K562 (cell line): ENCODE data around the gene ATF1. TPM values are rescaled to one million over a fixed set of nuclear protein-coding genes. Genes with fewer than 3 reads are reported as not detected.
"Not testable (repeated sequence)": the region's sequence is repeated elsewhere in the genome, so short reads cannot be mapped to it uniquely, and the experiment has no call there.

Source experiments
- ATAC-seq: fragments of 200-7000 bp; cut with Tn5 transposase; 3 replicates; pipeline ENCODE4 v1.9.1; 2020; ENCODE audit warnings: moderate library complexity
- BruUV-seq: library from RNA; stranded (reverse); fragments of 400-500 nt; replicated peaks from 2 replicates; lab custom pipeline; 2021; lab: Mats Ljungman, UMichigan
- CTCF ChIA-PET: fragments of 300-600 bp; formaldehyde crosslinking; extraction: SDS; loops from one replicate; lab custom pipeline; 2021; ENCODE audit warnings: low intra/inter-chr PET ratio; lab: Yijun Ruan, JAX
- POLR2A ChIA-PET: fragments of 300-600, 350-650 bp; sonication (Branson Sonifier 250); formaldehyde crosslinking; extraction: SDS; loops from one replicate; lab custom pipeline; 2021; ENCODE audit warnings: antibody characterized with exemption, inconsistent platforms; lab: Yijun Ruan, JAX
- DNase-seq, 4 experiments: peaks; one replicate each; pipeline versions ENCODE4 v3.0.0 to v3.0.0-alpha.2; 2011 to 2018; ENCODE audit warnings: low spot score in 3 of 4, mixed read lengths in 3 of 4; ENCODE audit errors: extremely low read depth in 1 of 4
- FAIRE-seq: peaks from 2 replicates; lab custom pipeline; 2011; peaks lifted over from hg19 to GRCh38; lab: Jason Lieb, UNC
- H2AFZ ChIP-seq: 2 replicates; pipeline ENCODE4 v1.6.0; 2011; ENCODE audit warnings: low read depth, low read length, control low read depth, inconsistent platforms
- H3K27ac ChIP-seq: fragments of 200-600 bp; 3 replicates; pipeline ENCODE4 v1.8.0; 2011; ENCODE audit warnings: low read depth, mild to moderate bottlenecking, control low read depth, inconsistent platforms, low read length, moderate library complexity, mixed read lengths; ENCODE audit errors: extremely low read depth
- H3K27me3 ChIP-seq, 2 experiments: fragments of 300-600 bp in 1 of 2; 2 replicates in 1 of 2; 3 replicates in 1 of 2; pipeline versions ENCODE4 v1.6.0 to v1.8.0; 2011; ENCODE audit warnings: inconsistent platforms in 2 of 2, low read length in 2 of 2, mild to moderate bottlenecking in 1 of 2, mixed read lengths in 1 of 2, moderate library complexity in 1 of 2; ENCODE audit not compliant: control insufficient read depth in 2 of 2, insufficient read depth in 2 of 2
- H3K36me3 ChIP-seq: fragments of 300-600 bp; 3 replicates; pipeline ENCODE4 v1.8.0; 2011; ENCODE audit warnings: mild to moderate bottlenecking, low read length, inconsistent platforms; ENCODE audit not compliant: control insufficient read depth, insufficient read depth
- H3K4me1 ChIP-seq, 2 experiments: fragments of 200-600 bp in 1 of 2; replicated peaks in 1 of 2; 2 replicates in 1 of 2; 3 replicates in 1 of 2; pipeline versions ENCODE4 v1.5.1 to v1.8.0; 2011; ENCODE audit warnings: inconsistent platforms in 2 of 2, low read length in 2 of 2, mild to moderate bottlenecking in 1 of 2, mixed read lengths in 1 of 2, moderate library complexity in 1 of 2; ENCODE audit not compliant: control insufficient read depth in 2 of 2, insufficient read depth in 2 of 2
- H3K4me2 ChIP-seq: 2 replicates; pipeline ENCODE4 v1.6.1; 2011; ENCODE audit warnings: low read length, control low read depth, inconsistent platforms, mixed read lengths; ENCODE audit not compliant: insufficient read depth
- H3K4me3 ChIP-seq: fragments of 200-600 bp; sonication (generic), shearing (Covaris generic); 2 replicates; pipeline ENCODE4 v1.5.1; 2016; ENCODE audit warnings: control low read depth, inconsistent platforms
- H3K79me2 ChIP-seq: fragments of 200-600 bp; 3 replicates; pipeline ENCODE4 v1.8.0; 2011; ENCODE audit warnings: low read length, inconsistent platforms; ENCODE audit not compliant: control insufficient read depth, insufficient read depth
- H3K9ac ChIP-seq, 2 experiments: 2 replicates each; pipeline versions ENCODE4 v1.6.0 to v1.6.1; 2011; ENCODE audit warnings: low read depth in 2 of 2, low read length in 2 of 2, control low read depth in 1 of 2, inconsistent platforms in 1 of 2, mild to moderate bottlenecking in 1 of 2, mixed read lengths in 1 of 2; ENCODE audit not compliant: insufficient read depth in 1 of 2
- H3K9me1 ChIP-seq: one replicate; pipeline ENCODE4 v1.6.0; 2011; ENCODE audit warnings: inconsistent platforms, mild to moderate bottlenecking, low read length, moderate library complexity; ENCODE audit not compliant: control insufficient read depth, insufficient read depth
- H3K9me3 ChIP-seq: replicated peaks from 2 replicates; pipeline ENCODE4 v1.5.1; 2011; ENCODE audit warnings: low read depth, low read length, inconsistent platforms; ENCODE audit not compliant: control insufficient read depth, insufficient read depth
- H4K20me1 ChIP-seq: replicated peaks from 2 replicates; pipeline ENCODE4 v1.6.1; 2011; ENCODE audit warnings: low read length, inconsistent platforms, mixed read lengths; ENCODE audit not compliant: control insufficient read depth, insufficient read depth
- ARID1B ChIP-seq: fragments of 450-650 bp; IDR thresholded peaks from 2 replicates; pipeline ENCODE4 v1.6.1; 2016; ENCODE audit warnings: antibody characterized with exemption, mild to moderate bottlenecking, inconsistent platforms
- C11orf30 ChIP-seq: fragments of 450-650 bp; IDR thresholded peaks from 2 replicates; pipeline ENCODE4 v1.6.1; 2016; ENCODE audit warnings: low read depth, mild to moderate bottlenecking
- DPF2 ChIP-seq: fragments of 450-650 bp; IDR thresholded peaks from 2 replicates; pipeline ENCODE4 v1.6.1; 2016
- EP400 ChIP-seq: fragments of 450-650 bp; IDR thresholded peaks from 2 replicates; pipeline ENCODE4 v1.6.1; 2017; ENCODE audit warnings: antibody characterized with exemption, mild to moderate bottlenecking, moderate library complexity
- GATA2 ChIP-seq: sonication (generic); formaldehyde crosslinking; IDR thresholded peaks from 2 replicates; pipeline ENCODE4 v1.4.0; 2020; ENCODE audit warnings: mild to moderate bottlenecking, missing genetic modification reagents
- HDAC1 ChIP-seq, 2 experiments: fragments of 450-650 bp; IDR thresholded peaks; 2 replicates each; pipeline ENCODE4 v1.6.1; 2016 to 2017; ENCODE audit warnings: inconsistent platforms in 1 of 2, mild to moderate bottlenecking in 1 of 2, moderate library complexity in 1 of 2
- HDAC2 ChIP-seq: fragments of 450-650 bp; IDR thresholded peaks from 2 replicates; pipeline ENCODE4 v1.6.1; 2016; ENCODE audit warnings: mild to moderate bottlenecking
- HMBOX1 ChIP-seq: sonication (generic); IDR thresholded peaks from 2 replicates; pipeline ENCODE4 v1.6.1; 2016
- JUND ChIP-seq, 2 experiments: IDR thresholded peaks; 2 replicates in 1 of 2; 3 replicates in 1 of 2; pipeline ENCODE4 v1.6.1; 2011; ENCODE audit warnings: borderline replicate concordance in 2 of 2, low read depth in 2 of 2, low read length in 2 of 2, improper control_type of control experiment in 1 of 2, missing biosample characterization in 1 of 2, missing genetic modification characterization in 1 of 2, missing genetic modification reagents in 1 of 2
- L3MBTL2 ChIP-seq: fragments of 450-650 bp; IDR thresholded peaks from 2 replicates; pipeline ENCODE4 v1.6.1; 2016; ENCODE audit warnings: mild to moderate bottlenecking, moderate library complexity
- LEF1 ChIP-seq: fragments of 450-650 bp; IDR thresholded peaks from 2 replicates; pipeline ENCODE4 v1.6.1; 2016; ENCODE audit warnings: mild to moderate bottlenecking
- MAFG ChIP-seq: fragments of 450-650 bp; conservative IDR thresholded peaks from 2 replicates; pipeline ENCODE4 v1.6.1; 2016; ENCODE audit warnings: missing genetic modification characterization, missing compliant biosample characterization
- MAZ ChIP-seq, 2 experiments: fragments of 450-650 bp in 1 of 2; sonication (generic) in 1 of 2; formaldehyde crosslinking; IDR thresholded peaks in 1 of 2; conservative IDR thresholded peaks in 1 of 2; 2 replicates each; pipeline versions ENCODE4 v1.4.0 to v1.5.0; 2020; ENCODE audit warnings: mild to moderate bottlenecking in 1 of 2, missing genetic modification reagents in 1 of 2
- MYC ChIP-seq, 2 experiments: fragments of 250-450 bp in 1 of 2; sonication (Bioruptor Pico) in 1 of 2; IDR thresholded peaks; 2 replicates each; pipeline versions ENCODE4 v1.5.1 to v1.6.1; 2012 to 2021; ENCODE audit warnings: low read depth in 2 of 2, borderline replicate concordance in 1 of 2, improper control_type of control experiment in 1 of 2, low read length in 1 of 2, mild to moderate bottlenecking in 1 of 2, moderate library complexity in 1 of 2
- NFE2 ChIP-seq: IDR thresholded peaks from 2 replicates; pipeline ENCODE4 v1.6.1; 2014; ENCODE audit warnings: antibody characterized with exemption, low read depth
- NRF1 ChIP-seq, 2 experiments: fragments of 450-650 bp; IDR thresholded peaks in 1 of 2; conservative IDR thresholded peaks in 1 of 2; 2 replicates each; pipeline ENCODE4 v1.6.1; 2014; ENCODE audit warnings: mild to moderate bottlenecking in 2 of 2
- SMARCA4 ChIP-seq: fragments of 450-650 bp; IDR thresholded peaks from 2 replicates; pipeline ENCODE4 v1.6.1; 2016
- TRIM24 ChIP-seq, 2 experiments: fragments of 450-650 bp; IDR thresholded peaks; 2 replicates each; pipeline ENCODE4 v1.6.1; 2016
- VEZF1 ChIP-seq: fragments of 200-800 bp; sonication (Bioruptor generic); IDR thresholded peaks from 2 replicates; pipeline ENCODE4 v1.6.1; 2017; ENCODE audit warnings: missing genetic modification characterization, missing compliant biosample characterization
- WGBS: fragments of 100-300 bp; shearing (Covaris generic); methylation state at CpG from one replicate; pipeline ENCODE4 v1.1.6; 2016; ENCODE audit warnings: low coverage, mixed read lengths; ENCODE audit not compliant: insufficient coverage; ENCODE audit errors: missing lambda C conversion rate; 5-methylcytosine and 5-hydroxymethylcytosine counted together
- in situ Hi-C: fragments of 300-500 bp; cut with MboI; formaldehyde crosslinking; loops from 4 replicates; pipeline ENCODE4 v1.15.0; 2018; ENCODE audit warnings: inconsistent platforms, mixed read lengths
- intact Hi-C: fragments of 100-400 bp; cut with micrococcal nuclease; formaldehyde crosslinking; loops from 2 replicates; pipeline ENCODE4 v1.14.2; 2022
- polyA plus RNA-seq, 8 experiments: library from polyadenylated mRNA; depleted of rRNA in 4 of 8; stranded (reverse) in 5 of 8; unstranded in 3 of 8; fragments of >200 nt; fragmentation: Nextera tagmentation in 2 of 8; fragmentation: Illumina TruSeq in 1 of 8; extraction: Ambion mirVana in 2 of 8; extraction: Trizol in 1 of 8; gene quantifications; 2 replicates each; pipeline versions ENCODE4 v1.2.1 to v1.2.3, GENCODE V29; 2011 to 2014; ENCODE audit warnings: inconsistent platforms in 1 of 8, missing spikeins in 1 of 8
- total RNA-seq, 7 experiments: library from RNA; depleted of rRNA in 6 of 7; stranded (reverse); fragments of >200 nt in 6 of 7; fragmentation: Illumina TruSeq in 2 of 7; extraction: Trizol in 2 of 7; gene quantifications; 2 replicates each; pipeline versions ENCODE4 v1.2.1 to v1.2.3, GENCODE V29; 2011 to 2021; ENCODE audit warnings: low replicate concordance in 1 of 7

Gene ATF1
- total and polyA plus RNA-seq, 9 of the 15 experiments (the other 6 are each of a cell fraction or from before 2014, with no cell fraction given), result 19.8 to 83.5 (median 51.4) TPM

DNA sequence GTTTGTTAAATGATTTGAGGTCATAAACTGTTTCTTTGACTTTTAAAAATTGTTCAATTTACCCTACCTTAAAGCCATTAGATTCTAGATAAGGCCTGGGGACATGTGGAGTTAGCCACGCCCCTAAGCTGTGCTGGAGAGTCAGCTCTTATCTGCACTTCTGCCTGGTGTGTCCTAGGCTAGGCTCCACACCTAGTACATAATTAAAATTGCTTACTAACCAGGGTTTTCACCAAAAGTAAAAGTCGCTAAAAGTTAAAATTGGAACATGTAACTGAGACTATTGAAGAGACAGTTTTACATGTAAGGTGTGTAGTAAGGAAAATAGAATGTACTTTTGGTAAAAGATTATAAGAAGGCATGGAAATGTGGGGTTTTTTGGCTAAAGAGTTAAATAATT, 4.9 kb downstream of the ATF1 start:
- FAIRE-seq, result peak; percentile 89
- H2AFZ ChIP-seq; H4K20me1 ChIP-seq; H3K4me3 ChIP-seq; BruUV-seq; H3K9me1 ChIP-seq; H3K9me3 ChIP-seq; H3K27me3 ChIP-seq; TF ChIP-seq MYC (CRISPR knock-in tag; IDR thresholded peaks at IDR 0.05; ENCODE audit: borderline replicate concordance, low read depth); JUND (tag; IDR thresholded peaks at IDR 0.05; ENCODE audit: borderline replicate concordance, low read depth, low read length): not testable (repeated sequence)
- CTCF ChIA-PET, result interaction anchor here (0.6 kb wide), 1 partner anchor 26 kb away, joined by 3 read pairs; no protein-coding TSS in a partner anchor
- H3K4me2 ChIP-seq, result peak overlapping the region; percentile 43; the same call in 1 of the 2 replicates
- peak overlapping the region; percentile 52; the same call in 2 of the 3 replicates for H3K27ac ChIP-seq
- H3K4me1 ChIP-seq, result peaks cover 12 to 13% of the 10 kb centered on the region in 2 experiments
- peaks cover 30% of the 10 kb centered on the region; the same call in 2 of the 3 replicates for H3K36me3 ChIP-seq
- peak; percentile 24; the same call in 2 of the 3 replicates for ATAC-seq
- in situ Hi-C loops, result loop anchor here (5.0 kb wide), 1 partner anchor 43 kb away; no protein-coding TSS in a partner anchor
- peaks cover 95% of the 10 kb centered on the region for H3K79me2 ChIP-seq
- H3K9ac ChIP-seq, result peak overlapping the region in 1 of 2 experiments; percentile 24; a peak in 1 of 4 replicates
- 0% methylated on average over 2 of the region's 2 CpGs for WGBS
- POLR2A ChIA-PET, result interaction anchor here (0.6 to 1.2 kb wide), 3 partner anchors 203 to 391 kb away, joined by 3 read pairs; partner anchors contain the start of gene SLC11A2
- peak in 1 of 4 experiments; percentile 90 for DNase-seq
- intact Hi-C loops, result loop anchor here (5.0 to 10.0 kb wide), 2 partner anchors 156 to 573 kb away; a partner anchor contains a TSS
- peak; percentile 61; the same call in 1 of the 2 replicates for TF ChIP-seq MYC (IDR thresholded peaks at IDR 0.05; ENCODE audit: low read depth, low read length)
- peak; percentile 66 for TF ChIP-seq ARID1B
- peak; percentile 49; the same call in 1 of the 2 replicates for TF ChIP-seq HDAC2
- TF ChIP-seq HDAC1 (IDR thresholded peaks at IDR 0.05), result 0 out of 4 replicates have a peak, but pooled peaks of 1 of the 2 experiments have one; percentile 17
- peak in 1 of 2 experiments; percentile 39; a peak in 1 of 4 replicates for TF ChIP-seq MAZ (CRISPR knock-in tag; conservative IDR thresholded peaks at IDR 0.05 in 1 of 2, IDR thresholded peaks at IDR 0.05 in 1 of 2)
- TF ChIP-seq SMARCA4, result peak; percentile 63
- peak; percentile 90 for TF ChIP-seq HMBOX1
- TF ChIP-seq L3MBTL2, result peak; percentile 38; the same call in 1 of the 2 replicates
- TF ChIP-seq TRIM24 (IDR thresholded peaks at IDR 0.05), result 0 out of 4 replicates have a peak, but pooled peaks of 1 of the 2 experiments have one; percentile 8
- TF ChIP-seq EP400, result peak; percentile 50
- peak; percentile 81 for TF ChIP-seq DPF2
- 0 out of 2 replicates have a peak, but pooled peaks have one; percentile 52 for TF ChIP-seq LEF1
- TF ChIP-seq VEZF1 (CRISPR knock-in tag), result 0 out of 2 replicates have a peak, but pooled peaks have one; percentile 14
- 0 out of 2 replicates have a peak, but pooled peaks have one; percentile 5 for TF ChIP-seq MAFG (tag)
- 0 out of 4 replicates have a peak, but pooled peaks have one; percentile 11 to 25 for TF ChIP-seq NRF1 (conservative IDR thresholded peaks at IDR 0.05 in 1 of 2, IDR thresholded peaks at IDR 0.05 in 1 of 2)
- 0 out of 2 replicates have a peak, but pooled peaks have one; percentile 26 for TF ChIP-seq C11orf30
- TF ChIP-seq NFE2, result peak; percentile 43
- TF ChIP-seq JUND (IDR thresholded peaks at IDR 0.05; ENCODE audit: borderline replicate concordance, low read depth, low read length), result 0 out of 2 replicates have a peak, but pooled peaks have one; percentile 4
- TF ChIP-seq GATA2, result peak; percentile 87
